Tongue (tissue), 2 donors: ENCODE results near the gene COL27A1. TPM values are rescaled to one million over a fixed set of nuclear protein-coding genes. Genes with fewer than 3 reads are reported as not detected.
"Not testable (repeated sequence)": the region's sequence is repeated elsewhere in the genome, so short reads cannot be mapped to it uniquely, and the experiment has no call there.

ENCODE experiments used
- DNase-seq: peaks from one replicate; pipeline ENCODE4 v3.0.0-alpha.2; 2015
- total RNA-seq: library from RNA; depleted of rRNA; stranded (reverse); fragments of >200 nt; gene quantifications from one replicate; pipeline ENCODE4 v1.2.3, GENCODE V29; 2014

Gene COL27A1
- total RNA-seq, 1 donor from 2014 or later: 21.6 TPM

DNA sequence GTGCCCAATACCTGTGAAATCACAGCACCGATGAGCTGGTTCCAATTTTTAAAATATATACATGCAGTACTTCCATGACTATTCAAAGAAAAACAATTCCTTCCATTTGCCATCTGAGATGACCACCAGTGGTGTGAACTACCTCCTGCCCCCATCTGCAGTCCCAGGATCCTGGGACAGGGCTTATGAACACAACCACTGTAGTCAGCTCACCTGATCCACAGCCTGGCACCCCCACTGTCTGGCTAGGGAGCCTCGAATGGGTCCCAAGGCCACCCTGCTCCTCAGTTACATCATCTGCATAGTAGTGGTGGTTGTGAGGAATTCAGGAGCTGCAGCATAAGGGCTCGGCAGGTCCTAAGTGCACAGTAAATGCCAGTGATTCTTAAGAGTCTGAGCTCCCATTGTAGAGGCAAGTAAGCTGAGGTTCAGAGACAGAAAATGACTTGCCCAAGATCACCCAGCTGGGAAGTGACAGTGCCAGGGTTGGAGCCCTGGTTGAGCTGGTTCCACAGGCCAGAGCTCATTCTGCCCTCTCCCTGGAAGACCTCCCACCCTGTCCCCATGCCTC lies 170.4 kb downstream of the COL27A1 start:
- not testable (repeated sequence) for DNase-seq

DNA sequence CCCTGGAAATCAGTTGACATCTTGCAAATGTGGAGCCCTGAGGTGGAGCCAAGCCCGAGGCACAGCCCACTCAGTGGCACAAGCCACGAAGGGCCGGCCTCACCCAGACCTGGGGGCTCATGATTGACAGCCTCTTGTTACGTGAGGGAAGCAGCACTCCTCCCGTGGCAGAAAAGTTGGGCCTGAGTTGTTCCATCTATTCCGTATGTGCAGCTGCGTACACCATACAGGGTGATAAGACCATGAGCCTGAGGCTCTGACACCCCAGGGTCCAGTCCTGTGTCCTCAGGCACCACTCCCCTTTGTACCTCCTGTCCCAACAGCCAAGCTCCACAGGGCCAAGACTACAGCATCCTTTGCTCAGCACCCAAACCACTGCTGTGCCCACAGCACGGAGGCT lies 172.4 kb downstream of the COL27A1 start:
- DNase-seq: no peak

DNA sequence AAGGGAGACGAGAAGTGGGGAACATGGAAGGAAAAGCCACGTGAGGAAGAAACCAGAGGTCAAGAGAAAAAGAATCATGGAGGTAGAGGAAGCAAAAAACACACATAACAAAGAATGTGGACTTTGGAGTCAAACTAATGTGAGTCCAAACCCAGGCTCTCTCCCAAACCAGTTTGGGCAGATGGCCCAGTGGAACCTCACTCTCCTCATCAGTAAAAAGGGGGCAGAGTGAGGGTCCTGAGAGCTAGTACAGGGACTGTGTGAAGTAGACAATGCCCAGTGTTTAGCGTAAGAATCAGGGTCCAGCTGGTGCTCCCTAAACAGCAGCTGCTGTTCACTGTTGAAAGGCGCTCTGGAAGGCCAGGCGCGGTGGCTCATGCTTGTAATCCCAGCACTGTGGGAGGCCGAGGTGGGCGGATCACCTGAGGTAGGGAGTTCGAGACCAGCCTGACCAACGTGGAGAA lies 173.1 kb downstream of the COL27A1 start:
- not testable (repeated sequence) for DNase-seq

DNA sequence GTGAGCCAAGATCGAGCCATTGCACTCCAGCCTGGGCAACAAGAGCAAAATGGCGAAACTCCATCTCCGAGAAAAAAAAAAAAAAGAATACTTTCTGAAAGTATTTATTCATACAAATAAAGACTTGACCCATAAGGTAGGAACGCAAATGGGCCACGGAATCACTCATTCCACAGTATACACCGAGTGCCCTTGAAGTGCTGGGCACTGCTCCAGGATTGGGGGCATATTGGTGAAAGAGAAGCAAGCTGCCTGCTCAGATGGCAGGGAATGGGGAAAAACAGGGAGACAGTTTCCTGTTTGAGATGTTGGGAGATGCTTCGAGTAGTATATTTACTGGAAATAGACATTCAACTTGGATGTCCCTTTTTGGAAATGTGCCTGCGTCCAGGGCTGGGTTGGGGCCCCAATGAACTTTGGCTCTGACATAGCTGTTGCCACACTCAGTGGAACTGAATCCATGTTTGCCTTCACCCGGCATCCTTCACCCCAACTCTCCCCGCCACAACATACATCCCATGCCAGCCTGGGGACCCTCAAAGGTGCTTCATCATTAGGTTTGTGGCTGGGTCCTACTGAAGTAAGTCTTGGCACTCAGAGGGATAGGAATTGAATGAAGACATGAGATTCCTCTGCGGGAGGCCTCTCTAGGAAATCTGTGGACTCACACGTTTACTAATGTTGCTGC lies 173.7 kb downstream of the COL27A1 start:
- DNase-seq: not testable (repeated sequence)

DNA sequence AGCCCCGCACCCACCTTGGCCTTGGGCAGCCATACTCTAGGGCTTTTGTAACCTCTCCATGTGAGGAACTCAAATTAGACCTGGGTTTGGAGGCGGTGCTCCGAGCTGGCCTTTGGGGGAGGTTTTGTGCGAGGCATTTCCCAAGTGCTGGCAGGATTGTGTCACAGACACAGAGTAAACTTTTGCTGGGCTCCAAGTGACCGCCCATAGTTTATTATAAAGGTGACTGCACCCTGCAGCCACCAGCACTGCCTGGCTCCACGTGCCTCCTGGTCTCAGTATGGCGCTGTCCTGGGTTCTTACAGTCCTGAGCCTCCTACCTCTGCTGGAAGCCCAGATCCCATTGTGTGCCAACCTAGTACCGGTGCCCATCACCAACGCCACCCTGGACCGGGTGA lies 174.3 kb downstream of the COL27A1 start, which contains the start of gene ORM2:
ORM2 (plus strand) TSS at position 245 of the 398 bp plus-strand sequence; CDS start at position 281, 36 bp downstream.
- DNase-seq: not testable (repeated sequence)

DNA sequence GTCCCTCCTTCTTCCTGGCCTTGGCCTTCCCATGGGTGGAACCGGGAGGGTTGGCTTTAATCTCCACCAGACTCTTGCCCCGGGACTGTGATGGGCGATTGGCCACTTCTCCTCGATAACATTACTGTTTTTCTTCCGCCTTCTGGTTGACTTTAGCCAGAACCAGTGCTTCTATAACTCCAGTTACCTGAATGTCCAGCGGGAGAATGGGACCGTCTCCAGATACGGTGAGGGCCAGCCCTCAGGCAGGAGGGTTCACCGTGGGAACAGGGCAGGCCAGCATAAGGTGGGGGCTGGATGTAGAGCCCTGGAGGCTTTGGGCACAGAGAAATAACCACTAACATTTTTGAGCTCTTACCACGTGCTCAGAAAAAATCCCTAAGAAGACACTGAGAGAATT lies 175.3 kb downstream of the COL27A1 start:
- DNase-seq: no peak

DNA sequence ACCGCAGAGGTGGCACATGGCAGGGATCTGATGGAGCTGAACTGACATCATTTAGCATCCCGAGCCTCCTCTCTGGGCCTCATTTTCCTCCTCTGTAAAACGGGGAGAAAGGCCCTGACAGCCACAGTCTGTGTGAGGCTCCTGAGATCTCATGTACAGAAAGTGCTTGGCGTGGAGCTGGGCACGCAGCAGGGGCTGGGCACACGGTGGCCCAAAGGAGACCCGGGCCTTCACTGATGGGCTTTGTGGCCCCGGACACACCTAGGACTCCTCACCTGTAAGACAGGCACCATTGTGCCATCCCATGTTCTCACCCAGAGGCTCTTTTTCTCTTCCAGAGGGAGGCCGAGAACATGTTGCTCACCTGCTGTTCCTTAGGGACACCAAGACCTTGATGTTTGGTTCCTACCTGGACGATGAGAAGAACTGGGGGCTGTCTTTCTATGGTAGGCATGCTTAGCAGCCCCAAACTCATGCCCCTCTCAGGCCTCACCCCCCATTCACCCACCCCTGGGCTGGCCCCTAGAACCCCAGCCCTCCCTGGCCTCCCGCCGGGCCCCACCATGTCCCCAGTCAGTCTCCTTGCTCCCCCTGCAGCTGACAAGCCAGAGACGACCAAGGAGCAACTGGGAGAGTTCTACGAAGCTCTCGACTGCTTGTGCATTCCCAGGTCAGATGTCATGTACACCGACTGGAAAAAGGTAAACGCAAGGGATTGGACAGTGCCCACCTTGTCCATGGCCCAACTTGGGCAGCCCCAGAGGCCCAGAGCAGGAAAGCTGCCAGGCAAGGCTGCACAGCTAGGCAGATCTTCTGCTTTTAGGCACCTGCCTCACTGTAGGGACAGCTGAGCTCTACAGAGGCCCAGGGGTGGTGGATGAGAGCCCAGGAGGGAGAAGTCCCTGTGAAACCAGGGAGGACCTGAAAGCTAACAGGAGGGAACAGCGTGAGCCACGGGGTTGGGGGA lies 176.2 kb downstream of the COL27A1 start:
- not testable (repeated sequence) for DNase-seq

DNA sequence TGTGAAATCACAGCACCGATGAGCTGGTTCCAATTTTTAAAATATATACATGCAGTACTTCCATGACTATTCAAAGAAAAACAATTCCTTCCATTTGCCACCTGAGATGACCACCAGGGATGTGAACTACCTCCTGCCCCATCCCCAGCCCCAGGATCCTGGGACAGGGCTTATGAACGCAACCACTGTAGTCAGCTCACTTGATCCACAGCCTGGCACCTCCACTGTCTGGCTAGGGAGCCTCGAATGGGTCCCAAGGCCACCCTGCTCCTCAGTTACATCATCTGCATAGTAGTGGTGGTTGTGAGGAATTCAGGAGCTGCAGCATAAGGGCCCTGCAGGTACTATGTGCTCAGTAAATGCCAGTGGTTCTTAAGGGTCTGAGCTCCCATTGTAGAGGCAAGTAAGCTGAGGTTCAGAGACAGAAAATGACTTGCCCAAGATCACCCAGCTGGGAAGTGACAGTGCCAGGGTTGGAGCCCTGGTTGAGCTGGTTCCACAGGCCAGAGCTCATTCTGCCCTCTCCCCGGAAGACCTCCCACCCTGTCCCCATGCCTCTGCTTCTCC lies 177.2 kb downstream of the COL27A1 start:
- not testable (repeated sequence) for DNase-seq

DNA sequence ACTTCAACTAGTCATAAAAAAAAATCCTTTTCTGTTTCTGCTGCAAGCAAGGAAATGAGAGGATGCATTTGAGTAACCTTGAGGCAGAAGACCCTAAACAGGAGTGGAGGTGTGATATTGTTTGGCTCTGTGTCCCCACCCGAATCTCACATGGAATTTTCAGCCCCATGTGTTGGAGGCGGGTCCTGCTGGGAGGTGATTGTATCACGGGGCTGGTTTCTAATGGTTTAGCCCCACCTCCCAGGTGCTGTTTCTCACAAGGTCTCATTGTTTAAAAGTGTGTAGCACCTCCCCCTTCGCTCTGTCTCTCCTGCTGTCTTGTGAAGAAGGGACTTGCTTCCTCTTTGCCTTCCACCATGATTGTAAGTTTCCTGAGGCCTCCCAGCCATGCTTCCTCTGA lies 178.4 kb downstream of the COL27A1 start:
- not testable (repeated sequence) for DNase-seq

DNA sequence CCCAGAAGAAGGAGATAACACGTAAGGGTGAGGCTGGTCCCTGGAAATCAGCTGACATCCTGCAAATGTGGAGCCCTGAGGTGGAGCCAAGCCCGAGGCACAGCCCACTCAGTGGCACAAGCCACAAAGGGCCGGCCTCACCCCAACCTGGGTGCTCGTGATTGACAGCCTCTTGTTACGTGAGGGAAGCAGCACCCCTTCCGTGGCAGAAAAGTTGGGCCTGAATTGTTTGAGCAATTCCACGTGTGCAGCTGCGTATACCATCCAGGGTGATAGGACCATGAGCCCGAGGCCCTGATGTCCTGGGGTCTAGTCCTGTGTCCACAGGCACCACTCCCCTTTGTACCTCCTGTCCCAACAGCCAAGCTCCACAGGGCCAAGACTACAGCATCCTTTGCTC lies 179.2 kb downstream of the COL27A1 start:
- no peak for DNase-seq

DNA sequence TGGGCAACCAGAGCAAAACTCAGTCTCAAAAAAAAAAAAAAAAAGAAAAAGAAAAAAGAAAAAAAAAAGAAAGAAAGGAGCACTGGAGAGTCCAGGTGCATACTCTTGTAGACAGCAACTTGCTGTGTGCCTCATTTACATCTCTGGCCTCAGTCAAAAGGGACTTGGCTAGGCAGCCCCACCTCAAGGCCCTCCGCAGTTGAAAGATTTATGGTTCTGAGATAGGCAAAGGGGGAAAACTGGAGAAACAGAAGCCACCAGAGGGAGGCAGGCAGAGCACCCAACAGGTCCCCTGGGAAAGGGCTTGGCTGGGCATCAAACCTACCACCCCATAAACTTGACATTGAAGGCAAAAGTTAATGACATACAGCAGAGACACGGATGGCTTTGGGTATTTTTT lies 180.4 kb downstream of the COL27A1 start:
- DNase-seq: no peak

DNA sequence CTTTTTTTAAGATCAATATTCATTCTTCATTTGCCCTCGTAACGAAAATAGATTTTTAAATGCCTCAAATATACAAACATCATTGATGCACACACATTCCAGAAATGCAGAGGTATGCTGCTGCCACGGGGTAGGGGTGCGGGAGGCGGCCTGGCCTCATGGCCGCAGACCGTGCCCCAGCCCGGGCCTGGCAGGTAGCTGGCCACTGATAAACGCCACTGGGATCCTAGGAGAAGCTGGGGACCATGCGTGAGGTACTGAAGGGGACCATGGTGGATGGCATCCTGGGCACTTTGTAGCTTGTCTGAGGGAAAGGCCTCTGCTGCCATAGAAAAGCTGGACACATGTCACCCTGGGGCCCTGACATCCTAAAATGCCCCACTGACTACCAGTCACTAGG lies 180.8 kb downstream of the COL27A1 start:
- no peak for DNase-seq

DNA sequence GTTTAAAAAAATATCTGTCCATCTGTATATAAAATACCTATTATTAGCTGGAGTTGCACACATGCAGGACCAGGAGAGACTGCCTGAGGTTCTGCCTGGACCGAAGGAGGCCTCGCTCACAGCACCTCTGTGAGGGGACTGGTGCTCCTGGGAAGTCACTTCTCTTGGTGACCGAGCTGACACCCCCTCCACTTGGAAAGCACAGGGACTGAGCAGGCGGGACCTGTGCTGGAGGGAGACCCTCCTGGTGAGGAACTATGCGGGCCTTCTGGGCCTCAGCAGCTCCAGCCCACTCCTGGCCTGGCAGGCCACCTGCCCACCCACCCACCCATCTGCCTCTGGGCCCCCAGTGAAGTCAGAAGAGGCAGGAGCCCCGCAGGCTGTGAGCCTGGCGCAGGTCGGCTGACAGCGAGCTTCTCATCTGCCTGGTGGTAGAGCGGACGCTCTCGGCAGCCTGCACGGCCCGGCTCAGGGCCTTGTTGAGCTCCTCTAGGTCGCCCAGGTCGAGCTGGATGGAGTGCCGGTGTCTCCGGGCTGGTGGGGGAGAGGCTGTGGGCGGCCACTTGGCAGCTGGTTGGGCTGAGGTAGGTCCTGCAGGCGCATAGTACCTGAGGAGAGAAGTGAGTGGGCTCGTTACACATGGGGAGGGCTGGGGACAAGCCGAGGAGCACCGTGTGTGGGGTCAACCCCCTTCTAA lies 181.5 kb downstream of the COL27A1 start:
- DNase-seq: no peak

DNA sequence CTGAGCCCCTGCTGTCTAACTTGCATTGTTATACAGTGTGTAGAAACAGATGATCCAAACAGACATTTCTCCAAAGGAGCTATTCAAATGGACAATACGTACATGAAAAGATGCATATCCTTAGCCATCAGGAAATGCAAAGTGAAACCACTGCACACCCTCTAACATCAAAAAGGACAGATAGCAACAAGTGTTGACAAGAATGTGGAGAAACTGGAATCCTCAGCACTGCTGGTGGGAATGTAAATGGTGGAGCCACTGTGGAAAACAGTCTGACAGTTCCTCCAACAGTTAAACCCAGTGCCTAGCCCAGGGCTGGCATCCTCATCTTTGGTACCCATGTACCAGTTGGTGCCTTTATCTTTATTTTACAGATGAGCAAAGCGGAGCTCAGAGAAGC lies 182.8 kb downstream of the COL27A1 start:
- no peak for DNase-seq

DNA sequence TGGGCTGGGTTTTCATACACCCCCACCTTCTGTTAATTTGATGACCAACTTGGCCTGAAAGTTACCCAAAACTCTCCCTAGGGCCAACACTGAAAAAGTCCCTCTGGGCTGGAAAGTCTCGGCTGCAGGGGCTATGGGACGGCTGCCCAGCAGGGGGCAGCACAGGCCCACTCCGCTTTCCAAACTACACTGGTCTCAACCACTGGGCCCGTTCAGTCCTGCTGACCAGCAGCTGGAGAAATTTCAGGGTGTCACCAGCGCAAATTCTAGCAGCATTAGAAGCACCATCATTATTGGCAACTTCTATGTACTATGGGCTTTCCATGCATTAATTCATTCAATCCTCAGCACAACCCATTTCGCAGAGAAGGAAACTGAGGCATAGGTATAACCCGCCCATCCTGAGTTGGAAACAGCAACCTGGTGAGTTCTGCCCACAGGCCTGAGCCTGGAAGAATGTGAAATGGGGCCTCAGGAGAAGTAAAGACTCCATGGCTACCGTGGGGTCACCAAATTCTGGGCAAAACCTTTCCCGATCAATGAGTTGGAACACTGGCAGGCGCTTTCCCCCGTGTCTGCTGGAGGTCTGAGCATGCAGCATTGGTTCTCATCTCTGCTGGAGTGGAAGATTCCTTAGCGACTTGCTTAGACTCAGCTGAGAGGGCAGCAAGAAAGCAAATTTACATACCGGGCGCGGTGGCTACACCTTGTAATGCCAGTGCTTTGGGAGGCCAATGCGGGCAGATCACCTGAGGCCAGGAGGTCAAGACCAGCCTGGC lies 184.0 kb downstream of the COL27A1 start:
- peak; percentile 39 for DNase-seq

DNA sequence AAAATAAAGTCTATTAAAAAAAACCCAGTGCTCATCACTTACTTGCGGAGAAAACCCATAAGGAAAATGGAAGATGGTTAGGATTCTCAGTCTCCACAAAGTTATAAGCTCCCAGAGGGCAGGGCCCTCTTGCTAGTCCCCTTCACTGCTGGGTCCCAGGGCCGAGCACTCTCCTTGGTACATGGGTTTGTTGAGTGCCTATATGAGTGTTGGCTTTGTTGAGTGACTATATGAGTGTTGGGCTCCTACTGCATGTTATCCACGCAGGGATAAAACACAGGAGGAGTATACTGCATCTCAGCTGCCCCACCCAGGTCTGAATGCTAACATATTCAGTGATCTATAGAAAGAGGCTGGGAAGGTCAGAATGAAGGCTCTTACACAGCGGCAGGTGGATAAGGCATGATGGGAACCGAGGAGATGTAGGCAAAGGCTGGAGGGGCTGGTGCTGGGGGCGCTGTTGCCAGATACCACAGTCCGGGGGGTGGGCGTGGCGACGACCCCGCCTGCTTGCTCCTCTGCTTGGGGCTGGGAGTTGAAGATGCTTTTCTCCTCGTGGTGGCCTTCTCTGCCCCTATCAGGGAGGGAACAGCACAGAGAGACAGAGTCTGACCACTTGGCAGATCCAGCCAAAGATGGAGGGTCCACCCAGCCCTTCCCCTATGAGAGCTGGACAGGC lies 186.0 kb downstream of the COL27A1 start:
- DNase-seq: no peak

DNA sequence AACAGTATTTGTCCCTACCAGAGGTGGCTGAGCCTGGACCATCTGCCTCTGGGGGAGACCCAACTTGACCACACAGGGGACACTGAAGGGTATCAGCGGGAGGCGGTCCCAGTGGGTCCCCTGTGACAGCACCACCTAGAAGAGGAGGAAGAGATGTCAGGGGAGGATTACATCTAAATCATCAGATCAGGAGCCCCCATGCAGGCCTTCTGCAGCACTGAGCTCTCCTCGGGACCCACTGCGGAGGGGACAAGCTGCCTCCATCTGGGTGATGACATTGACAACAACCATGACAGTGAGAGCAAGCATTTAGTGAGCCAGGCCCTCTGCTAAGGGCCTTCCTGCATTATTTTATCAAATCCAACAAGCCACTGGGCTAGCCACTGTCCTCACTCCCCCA lies 186.7 kb downstream of the COL27A1 start:
- no peak for DNase-seq

DNA sequence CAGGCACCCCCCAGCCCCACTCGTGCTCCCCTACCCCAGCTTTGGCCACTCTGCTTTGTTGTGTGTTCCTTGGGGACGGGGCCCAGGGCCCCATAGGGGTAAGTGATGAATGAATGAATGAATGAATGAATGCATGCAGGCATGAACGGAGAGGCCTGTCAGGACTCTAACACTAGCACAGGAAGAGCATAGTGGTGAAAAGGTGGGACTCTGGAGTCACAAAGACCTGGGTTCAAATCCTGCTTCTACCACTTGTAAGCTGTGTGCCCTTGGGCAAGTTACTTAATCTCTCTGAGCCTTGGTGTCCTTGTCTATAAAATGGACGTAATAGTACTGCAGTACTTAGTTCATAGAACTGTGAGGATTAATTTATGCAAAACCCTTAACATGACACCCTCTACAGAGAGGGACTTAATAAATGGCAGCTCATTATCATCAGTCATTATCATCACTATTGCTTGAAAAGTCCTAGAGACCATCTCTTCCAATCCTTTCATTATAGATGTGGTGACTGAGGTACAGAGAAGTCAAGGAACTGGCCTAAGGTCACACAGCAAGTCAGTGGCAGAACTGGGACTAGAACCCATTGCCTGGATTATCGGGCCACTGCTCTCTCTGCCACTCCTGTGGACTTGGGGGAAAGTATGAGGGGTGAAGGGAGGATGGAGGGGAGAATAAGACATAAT lies 187.6 kb downstream of the COL27A1 start:
- DNase-seq: no peak

DNA sequence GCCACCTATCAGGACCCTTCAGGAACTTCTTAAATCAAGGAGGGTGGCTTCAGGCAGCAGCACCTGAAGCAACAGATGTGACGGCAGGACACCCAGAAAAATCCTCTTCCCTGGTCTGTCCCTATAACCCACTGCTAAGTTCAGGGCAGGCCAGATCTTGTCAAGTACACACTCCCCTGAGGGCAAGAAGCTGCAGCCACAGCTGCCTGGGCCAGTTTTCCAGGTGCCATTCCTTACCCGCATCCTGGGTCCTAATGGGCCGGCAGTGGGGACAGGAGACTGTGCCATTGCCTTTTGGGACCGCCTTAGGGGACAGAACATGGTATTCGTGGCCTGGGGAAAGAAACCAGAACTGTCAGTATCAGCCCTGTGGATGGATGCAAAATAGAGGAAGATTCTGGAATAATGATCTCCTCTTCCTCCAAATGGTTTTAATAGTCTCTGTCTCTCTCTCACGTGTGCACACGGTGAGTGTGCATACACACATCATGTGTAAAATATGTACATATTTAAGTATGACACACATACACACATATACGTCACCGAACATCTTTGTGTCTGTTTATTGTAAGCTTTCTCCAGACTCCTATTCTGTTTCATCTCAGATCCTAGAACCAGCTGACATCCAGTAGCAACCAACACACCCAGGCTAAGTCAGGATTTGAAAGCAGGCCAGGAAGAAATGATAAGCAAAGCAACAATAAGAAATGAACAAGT lies 188.3 kb downstream of the COL27A1 start:
- DNase-seq: no peak
